B cell (primary cell): ENCODE measurements around the gene DRICH1.

Experiments used
- CTCF ChIP-seq: fragments of 200-600 bp; IDR thresholded peaks from one replicate; pipeline ENCODE4 v1.8.0; 2022; ENCODE audit warnings: antibody characterized with exemption, mild to moderate bottlenecking
- EZH2 ChIP-seq: IDR thresholded peaks from 2 replicates; pipeline ENCODE4 v1.6.1; 2012; ENCODE audit warnings: borderline replicate concordance, low read depth, mild to moderate bottlenecking, moderate library complexity, low read length; ENCODE audit not compliant: insufficient read depth, poor library complexity, severe bottlenecking

- no peak for TF ChIP-seq CTCF
- TF ChIP-seq EZH2, result no peak
These were observed 61.4 kb downstream of the DRICH1 start for GRCh38 chr22:23570681-23571080.
